ENCODE data around the gene TMCO5A.
A peak's percentile ranks its signal among the peaks of the same experiment; 100 is the strongest.

Gene TMCO5A

GRCh38 chr15:37967788-37968187, 33.3 kb downstream of the TMCO5A start:
- DNase-seq (ENCODE audit: low read depth, low spot score) = no peak

DNA sequence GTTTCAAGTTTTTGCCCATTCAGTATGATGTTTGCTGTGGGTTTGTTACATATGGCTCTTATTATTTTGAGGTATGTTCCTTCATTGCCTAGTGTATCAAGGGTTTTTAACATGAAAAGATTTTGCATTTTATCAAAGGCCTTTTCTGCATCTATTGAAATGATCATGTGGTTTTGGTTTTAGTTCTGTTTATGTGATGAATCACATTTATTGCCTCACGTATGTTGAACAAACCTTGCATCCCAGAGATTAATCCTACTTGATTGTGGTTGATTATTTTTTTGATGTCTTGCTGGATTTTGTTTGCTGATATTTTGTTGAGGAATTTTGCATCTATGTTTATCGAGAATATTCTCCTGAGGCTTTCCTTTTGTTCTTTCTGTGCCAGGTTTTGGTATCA, 39.4 kb downstream of the TMCO5A start:
- DNase-seq (ENCODE audit: low read depth, low spot score) = no peak

GRCh38 chr15:37978231-37978630, 43.8 kb downstream of the TMCO5A start:
- DNase-seq (ENCODE audit: low read depth, low spot score) = no peak

DNA sequence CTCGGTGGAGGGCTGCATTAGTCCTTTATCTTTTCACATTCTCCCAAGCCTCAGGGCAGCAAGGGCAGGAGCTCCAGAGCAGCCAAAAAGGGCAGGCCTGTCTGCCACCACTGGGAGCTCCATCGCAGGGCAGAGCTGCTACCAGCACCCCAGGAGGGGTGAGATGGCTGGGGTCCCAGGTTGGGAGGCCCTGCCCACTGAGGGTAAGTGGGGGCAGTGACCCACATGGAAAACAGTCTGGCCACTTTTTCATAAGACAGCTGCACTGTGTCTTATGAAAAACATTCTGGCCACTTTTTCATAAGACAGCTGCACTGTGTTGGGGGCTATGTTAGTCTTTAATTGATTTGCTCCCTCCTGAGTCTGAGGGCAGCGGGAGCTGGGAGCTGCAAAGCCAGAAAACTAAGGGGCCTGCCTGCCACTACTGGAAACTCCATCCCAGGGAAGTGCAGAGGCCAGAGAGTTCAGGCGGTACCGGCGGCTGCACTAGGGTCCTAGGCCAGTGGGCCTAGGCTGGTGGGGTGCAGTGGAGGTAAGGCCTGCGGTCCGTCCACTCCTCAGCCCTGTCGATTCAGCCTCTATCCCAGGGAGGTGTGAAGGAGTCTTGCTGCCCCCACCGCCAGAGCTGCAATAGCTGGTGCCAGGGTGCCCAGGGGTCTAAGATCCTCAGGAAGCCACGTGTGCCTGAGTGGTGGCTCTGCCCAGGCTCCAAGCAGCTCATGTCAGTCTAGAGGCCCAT, 45.4 kb downstream of the TMCO5A start:
- DNase-seq (ENCODE audit: low read depth, low spot score) = no peak

DNA sequence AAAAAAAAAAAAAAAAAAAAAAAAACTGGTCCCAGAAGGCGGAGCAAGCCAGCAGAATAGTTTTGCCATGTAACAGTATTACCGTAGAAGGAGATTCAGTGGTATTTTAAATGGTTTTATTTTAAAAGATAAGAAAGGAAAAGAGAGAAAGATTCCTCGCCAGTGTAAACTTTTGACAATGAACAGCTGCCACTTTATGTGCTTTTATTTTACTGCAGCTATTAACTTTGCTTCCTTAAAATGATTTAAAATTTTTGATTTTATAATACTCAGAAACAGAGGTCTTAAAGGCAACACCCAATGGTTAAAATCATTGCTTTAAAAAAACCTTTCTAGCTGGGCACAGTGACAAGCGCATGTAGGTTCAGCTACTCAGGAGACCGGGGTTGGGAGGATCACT, 46.8 kb downstream of the TMCO5A start:
- no peak for DNase-seq (ENCODE audit: low read depth, low spot score)

DNA sequence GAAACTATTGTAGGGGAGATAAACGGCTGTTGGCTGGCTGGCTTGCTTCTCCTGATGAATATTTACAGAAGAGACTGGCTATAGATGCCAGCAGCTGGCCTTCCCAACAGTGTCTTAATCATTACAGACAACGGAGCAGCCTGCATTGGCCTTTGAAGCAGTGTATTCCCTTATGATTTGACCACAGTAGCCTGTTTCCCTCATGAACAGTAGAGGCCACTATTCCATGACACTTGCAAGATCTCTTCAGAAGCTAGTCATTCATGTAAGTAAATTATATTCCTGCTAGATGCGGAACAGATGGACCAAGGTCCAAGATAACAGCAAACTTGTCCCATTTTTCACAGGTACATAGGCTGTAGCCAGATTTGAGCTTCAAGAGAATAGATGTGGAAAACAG, 47.3 kb downstream of the TMCO5A start:
- DNase-seq (ENCODE audit: low read depth, low spot score) = peak; percentile 42

DNA sequence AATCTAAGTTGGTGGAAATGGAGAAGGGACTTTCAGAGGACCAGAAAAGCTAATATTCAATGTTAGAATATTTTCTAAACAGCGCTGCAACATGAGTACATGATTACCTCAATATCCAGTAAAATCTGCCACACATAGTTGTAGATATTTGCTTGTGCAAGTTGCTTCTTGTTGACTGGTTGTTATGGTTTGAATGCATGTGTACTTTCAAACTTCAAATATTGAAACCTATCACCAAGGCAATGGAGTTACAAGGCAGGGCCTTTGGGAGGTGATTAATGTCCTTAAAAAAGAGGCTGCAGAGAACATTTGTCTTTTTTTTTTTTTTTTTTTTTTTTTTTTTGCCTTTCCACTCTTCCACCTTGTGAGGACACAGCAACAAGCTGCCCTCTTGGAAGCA, 49.9 kb downstream of the TMCO5A start:
- no peak for DNase-seq (ENCODE audit: low read depth, low spot score)

- peak; percentile 79 for DNase-seq (ENCODE audit: low read depth, low spot score)
Observed at GRCh38 chr15:37995461-37996347, 61.3 kb downstream of the TMCO5A start.
